ENCODE measurements around the gene MB21D2. TPM values are rescaled to one million over a fixed set of nuclear protein-coding genes. Genes with fewer than 3 reads are reported as not detected.

The MB21D2 gene
- total and polyA plus RNA-seq, 2 experiments from 2014 or later: 8.1 to 35.9 TPM

DNA sequence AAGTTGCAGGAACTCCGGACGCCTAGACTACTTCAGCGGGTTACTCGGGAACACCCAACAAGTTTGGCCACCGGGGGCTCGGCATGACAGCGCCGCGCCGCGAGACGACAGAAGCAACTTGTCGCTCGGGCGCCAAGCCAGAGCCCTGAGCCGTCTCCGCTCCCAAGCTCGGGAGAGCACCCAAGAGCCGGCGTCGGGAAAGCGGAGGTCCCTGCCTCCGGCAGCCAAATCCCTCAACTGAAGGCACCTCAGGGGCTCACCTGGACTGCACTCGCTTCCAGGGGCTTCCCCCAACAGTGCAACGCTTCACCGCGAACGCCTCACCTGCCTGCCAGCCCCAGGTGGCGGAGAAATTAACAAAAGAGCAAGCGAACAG lies 640 bp downstream of the MB21D2 start:
- H3F3A ChIP-seq (replicated peaks; ENCODE audit: low read depth): peaks cover 15% of the 10 kb centered on the region
- H3K27ac ChIP-seq (ENCODE audit: low read depth): peak overlapping the region; percentile 99
- no peak overlapping the region; the same call in 1 of the 2 replicates for H2AFZ ChIP-seq
- ATAC-seq (peak; percentile 40), DNase-seq (ENCODE audit: low spot score) (no peak)
- Mint-ChIP-seq H3K4me1 (peaks cover 59% of the 10 kb centered on the region), H3K36me3 (ENCODE audit: low read depth) (peaks cover 3% of the 10 kb centered on the region; the same call in 1 of the 3 replicates), H3K27ac (peak overlapping the region; percentile 98), H3K4me3 (peak overlapping the region; percentile 96), H3K9me3 (no peaks in the 10 kb centered on the region), H3K27me3 (ENCODE audit: insufficient read depth, low read depth, poor library complexity) (peaks cover 15% of the 10 kb centered on the region)
- peak; percentile 59 for TF ChIP-seq POLR2AphosphoS5 (IDR thresholded peaks at IDR 0.05; ENCODE audit: low read depth)
- TF ChIP-seq, protein P1, sequence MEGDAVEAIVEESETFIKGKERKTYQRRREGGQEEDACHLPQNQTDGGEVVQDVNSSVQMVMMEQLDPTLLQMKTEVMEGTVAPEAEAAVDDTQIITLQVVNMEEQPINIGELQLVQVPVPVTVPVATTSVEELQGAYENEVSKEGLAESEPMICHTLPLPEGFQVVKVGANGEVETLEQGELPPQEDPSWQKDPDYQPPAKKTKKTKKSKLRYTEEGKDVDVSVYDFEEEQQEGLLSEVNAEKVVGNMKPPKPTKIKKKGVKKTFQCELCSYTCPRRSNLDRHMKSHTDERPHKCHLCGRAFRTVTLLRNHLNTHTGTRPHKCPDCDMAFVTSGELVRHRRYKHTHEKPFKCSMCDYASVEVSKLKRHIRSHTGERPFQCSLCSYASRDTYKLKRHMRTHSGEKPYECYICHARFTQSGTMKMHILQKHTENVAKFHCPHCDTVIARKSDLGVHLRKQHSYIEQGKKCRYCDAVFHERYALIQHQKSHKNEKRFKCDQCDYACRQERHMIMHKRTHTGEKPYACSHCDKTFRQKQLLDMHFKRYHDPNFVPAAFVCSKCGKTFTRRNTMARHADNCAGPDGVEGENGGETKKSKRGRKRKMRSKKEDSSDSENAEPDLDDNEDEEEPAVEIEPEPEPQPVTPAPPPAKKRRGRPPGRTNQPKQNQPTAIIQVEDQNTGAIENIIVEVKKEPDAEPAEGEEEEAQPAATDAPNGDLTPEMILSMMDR (conservative IDR thresholded peaks at IDR 0.05; ENCODE audit: low read depth in 2 of 2): no peak
- no peaks in the 10 kb centered on the region for H3K27me3 ChIP-seq (ENCODE audit: insufficient read depth)
- H3K9me2 ChIP-seq (ENCODE audit: insufficient read depth): no peaks in the 10 kb centered on the region
- peaks cover 7% of the 10 kb centered on the region; the same call in 1 of the 2 replicates for H4K20me1 ChIP-seq (replicated peaks; ENCODE audit: insufficient read depth)
- peaks cover 7% of the 10 kb centered on the region for H3K79me2 ChIP-seq (replicated peaks; ENCODE audit: insufficient read depth)
- peak overlapping the region; percentile 93 for H3K4me2 ChIP-seq
- peaks cover 56% of the 10 kb centered on the region for H3K4me1 ChIP-seq (ENCODE audit: insufficient read depth)
- peak overlapping the region; percentile 90 for H3K4me3 ChIP-seq
- no peaks in the 10 kb centered on the region for H3K36me3 ChIP-seq (ENCODE audit: insufficient read depth)

DNA sequence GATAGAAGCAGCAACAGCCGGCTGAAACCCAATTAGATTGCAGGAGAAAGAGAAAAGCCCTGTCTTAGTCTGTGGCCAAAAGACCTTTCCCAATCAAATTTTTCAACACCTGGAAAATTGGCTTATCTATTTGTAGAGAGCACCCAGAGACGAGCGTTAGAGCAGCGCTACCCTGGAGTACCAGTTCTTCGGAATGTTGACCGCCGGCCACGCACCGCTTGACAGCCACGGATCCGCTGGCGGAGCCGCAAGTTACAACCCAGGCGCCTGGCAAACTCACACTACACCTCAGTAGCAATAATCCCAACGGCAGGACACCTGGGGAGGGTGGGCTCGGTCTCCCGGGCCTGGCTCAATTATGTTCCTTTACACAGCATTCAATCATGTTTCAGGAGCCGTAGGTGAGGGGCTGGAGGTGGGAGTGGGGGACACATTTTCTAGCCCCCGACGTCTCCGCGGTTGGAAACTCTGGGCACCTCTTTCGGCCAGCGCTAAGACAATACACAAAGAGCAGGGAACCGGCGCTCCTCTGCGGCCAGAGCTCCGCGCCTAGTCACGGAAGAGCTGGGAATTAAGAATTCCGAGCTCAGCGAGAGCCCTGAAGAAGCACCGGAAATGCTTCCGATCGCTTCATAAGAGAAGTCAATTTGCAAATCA lies 1.2 kb downstream of the MB21D2 start:
- Mint-ChIP-seq H3K4me1 (peaks cover 59% of the 10 kb centered on the region), H3K27me3 (ENCODE audit: insufficient read depth, low read depth, poor library complexity) (peaks cover 15% of the 10 kb centered on the region), H3K27ac (peak overlapping the region; percentile 98), H3K4me3 (peak overlapping the region; percentile 96), H3K36me3 (ENCODE audit: low read depth) (peaks cover 3% of the 10 kb centered on the region; the same call in 1 of the 3 replicates), H3K9me3 (no peaks in the 10 kb centered on the region)
- no peaks in the 10 kb centered on the region for H3K9me2 ChIP-seq (ENCODE audit: insufficient read depth)
- peak overlapping the region; percentile 90 for H3K4me3 ChIP-seq
- no peaks in the 10 kb centered on the region for H3K36me3 ChIP-seq (ENCODE audit: insufficient read depth)
- H3K27ac ChIP-seq (ENCODE audit: low read depth): peak overlapping the region; percentile 99
- H3F3A ChIP-seq (replicated peaks; ENCODE audit: low read depth): peaks cover 15% of the 10 kb centered on the region
- no peak overlapping the region for H2AFZ ChIP-seq
- H3K4me1 ChIP-seq (ENCODE audit: insufficient read depth): peaks cover 57% of the 10 kb centered on the region
- H3K79me2 ChIP-seq (replicated peaks; ENCODE audit: insufficient read depth): peaks cover 7% of the 10 kb centered on the region
- ATAC-seq (peak; percentile 57), DNase-seq (ENCODE audit: low spot score) (peak; percentile 93)
- no peaks in the 10 kb centered on the region for H3K27me3 ChIP-seq (ENCODE audit: insufficient read depth)
- peaks cover 7% of the 10 kb centered on the region; the same call in 1 of the 2 replicates for H4K20me1 ChIP-seq (replicated peaks; ENCODE audit: insufficient read depth)
- H3K4me2 ChIP-seq: peak overlapping the region; percentile 93
- TF ChIP-seq CREB1 (CRISPR knock-in tag; IDR thresholded peaks at IDR 0.05; ENCODE audit: low read depth) (no peak), NANOG (IDR thresholded peaks at IDR 0.05; ENCODE audit: borderline replicate concordance) (peak; percentile 92; the same call in 1 of the 2 replicates), JUNB (IDR thresholded peaks at IDR 0.05; ENCODE audit: unreplicated experiment) (no peak), ZNF331 (CRISPR knock-in tag; IDR thresholded peaks at IDR 0.05; ENCODE audit: low read depth) (no peak), STAT1 (IDR thresholded peaks at IDR 0.05; ENCODE audit: unreplicated experiment) (no peak)
- TF ChIP-seq, protein P2, sequence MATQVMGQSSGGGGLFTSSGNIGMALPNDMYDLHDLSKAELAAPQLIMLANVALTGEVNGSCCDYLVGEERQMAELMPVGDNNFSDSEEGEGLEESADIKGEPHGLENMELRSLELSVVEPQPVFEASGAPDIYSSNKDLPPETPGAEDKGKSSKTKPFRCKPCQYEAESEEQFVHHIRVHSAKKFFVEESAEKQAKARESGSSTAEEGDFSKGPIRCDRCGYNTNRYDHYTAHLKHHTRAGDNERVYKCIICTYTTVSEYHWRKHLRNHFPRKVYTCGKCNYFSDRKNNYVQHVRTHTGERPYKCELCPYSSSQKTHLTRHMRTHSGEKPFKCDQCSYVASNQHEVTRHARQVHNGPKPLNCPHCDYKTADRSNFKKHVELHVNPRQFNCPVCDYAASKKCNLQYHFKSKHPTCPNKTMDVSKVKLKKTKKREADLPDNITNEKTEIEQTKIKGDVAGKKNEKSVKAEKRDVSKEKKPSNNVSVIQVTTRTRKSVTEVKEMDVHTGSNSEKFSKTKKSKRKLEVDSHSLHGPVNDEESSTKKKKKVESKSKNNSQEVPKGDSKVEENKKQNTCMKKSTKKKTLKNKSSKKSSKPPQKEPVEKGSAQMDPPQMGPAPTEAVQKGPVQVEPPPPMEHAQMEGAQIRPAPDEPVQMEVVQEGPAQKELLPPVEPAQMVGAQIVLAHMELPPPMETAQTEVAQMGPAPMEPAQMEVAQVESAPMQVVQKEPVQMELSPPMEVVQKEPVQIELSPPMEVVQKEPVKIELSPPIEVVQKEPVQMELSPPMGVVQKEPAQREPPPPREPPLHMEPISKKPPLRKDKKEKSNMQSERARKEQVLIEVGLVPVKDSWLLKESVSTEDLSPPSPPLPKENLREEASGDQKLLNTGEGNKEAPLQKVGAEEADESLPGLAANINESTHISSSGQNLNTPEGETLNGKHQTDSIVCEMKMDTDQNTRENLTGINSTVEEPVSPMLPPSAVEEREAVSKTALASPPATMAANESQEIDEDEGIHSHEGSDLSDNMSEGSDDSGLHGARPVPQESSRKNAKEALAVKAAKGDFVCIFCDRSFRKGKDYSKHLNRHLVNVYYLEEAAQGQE (IDR thresholded peaks at IDR 0.05; ENCODE audit: unreplicated experiment): peak; percentile 17
- TF ChIP-seq, protein P1 (conservative IDR thresholded peaks at IDR 0.05; ENCODE audit: low read depth in 2 of 2): no peak

Data from GM23338 (cell line).